GM18507 (cell line): ENCODE data around the gene NCOA7.
"Not testable (repeated sequence)": the region's sequence is repeated elsewhere in the genome, so short reads cannot be mapped to it uniquely, and the experiment has no call there.

Source experiments
- DNase-seq: peaks from one replicate; pipeline ENCODE4 v3.0.0; 2011; ENCODE audit warnings: low read depth; ENCODE audit not compliant: insufficient read length; ENCODE audit errors: extremely low spot score
- FAIRE-seq: peaks from 2 replicates; lab custom pipeline; 2011; peaks lifted over from hg19 to GRCh38; lab: Jason Lieb, UNC

The NCOA7 gene

GRCh38 chr6:125931733-125932450 is 141.1 kb downstream of the NCOA7 start:
- peak; percentile 31 for FAIRE-seq

GRCh38 chr6:125932451-125932795 is 141.7 kb downstream of the NCOA7 start:
- no peak for DNase-seq
- FAIRE-seq, result no peak

More at GRCh38 chr6:125931733-125932450, 141.1 kb downstream of the NCOA7 start:
- DNase-seq, result no peak

GRCh38 chr6:125935520-125935919 is 144.8 kb downstream of the NCOA7 start:
- DNase-seq, FAIRE-seq: not testable (repeated sequence)

DNA sequence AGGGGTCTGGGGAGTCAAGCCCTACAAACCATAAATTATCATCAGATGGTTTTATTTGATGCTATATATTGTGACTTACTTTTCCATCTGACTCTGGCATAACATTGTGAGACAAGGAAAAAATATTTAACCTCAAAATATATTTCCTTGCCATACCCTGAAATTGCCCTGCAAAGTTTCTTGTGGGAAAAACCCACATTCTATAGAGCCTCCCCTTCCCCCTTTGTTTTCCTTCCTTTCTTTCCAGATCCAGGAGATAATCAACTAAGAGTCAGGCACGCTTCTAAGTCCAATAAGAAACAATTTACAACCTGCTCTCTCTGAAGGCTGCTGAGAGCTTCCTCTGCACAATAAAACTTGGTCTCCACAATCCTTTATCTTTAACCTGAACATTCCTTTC is 148.3 kb downstream of the NCOA7 start:
- FAIRE-seq (no peak), DNase-seq (no peak)

- FAIRE-seq (peak; percentile 18), DNase-seq (no peak)
Observed at GRCh38 chr6:125939791-125940190, 149.0 kb downstream of the NCOA7 start.

DNA sequence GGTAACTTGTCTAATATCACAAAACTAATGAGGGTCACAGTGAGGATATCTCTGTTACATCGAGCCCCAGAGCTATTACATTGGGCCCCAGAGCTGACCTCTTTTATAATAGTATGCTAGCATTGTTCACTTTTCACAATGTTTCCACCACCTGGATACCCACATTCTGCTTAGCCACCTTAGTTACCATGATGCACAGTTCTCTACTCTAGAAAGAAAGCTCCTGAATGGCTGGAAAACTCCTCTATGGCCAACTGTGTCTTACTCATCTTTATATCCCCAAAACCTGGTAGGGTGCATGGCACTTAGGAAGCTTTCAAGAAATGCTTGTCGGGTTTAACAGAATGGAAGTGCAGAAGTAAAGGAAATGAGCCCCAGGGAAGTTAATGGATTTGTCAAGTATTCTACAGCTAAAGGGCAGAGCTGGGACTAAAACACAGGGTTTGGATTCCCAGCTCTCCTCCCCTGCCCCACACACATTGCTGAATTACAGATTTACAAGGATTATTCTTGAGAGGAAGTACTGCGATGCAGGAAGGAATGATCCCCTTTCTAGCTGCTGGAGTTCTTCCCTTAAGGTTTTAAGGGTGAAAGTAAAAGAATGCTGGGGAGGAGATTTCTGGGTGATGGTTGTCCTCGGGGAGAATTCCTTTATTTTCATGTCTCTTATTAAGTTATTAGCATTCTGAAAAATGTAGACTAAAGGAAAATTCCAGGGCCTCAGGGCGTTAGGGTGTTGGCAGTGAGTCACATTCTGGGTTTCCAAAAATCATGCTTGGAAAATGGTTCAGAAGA is 149.7 kb downstream of the NCOA7 start:
- FAIRE-seq, result no peak
- DNase-seq, result no peak

GRCh38 chr6:125942672-125943527 is 152.1 kb downstream of the NCOA7 start:
- FAIRE-seq (no peak), DNase-seq (no peak)

- DNase-seq (no peak), FAIRE-seq (no peak)
Observed at GRCh38 chr6:125943528-125944433, 153.0 kb downstream of the NCOA7 start.

- FAIRE-seq (no peak), DNase-seq (no peak)
Observed at GRCh38 chr6:125944434-125944816, 153.7 kb downstream of the NCOA7 start.

GRCh38 chr6:125944896-125945295 is 154.1 kb downstream of the NCOA7 start:
- DNase-seq (no peak), FAIRE-seq (no peak)

GRCh38 chr6:125945378-125946141 is 154.8 kb downstream of the NCOA7 start:
- no peak for FAIRE-seq
- DNase-seq, result no peak

GRCh38 chr6:125947615-125948014 is 156.9 kb downstream of the NCOA7 start:
- FAIRE-seq (no peak), DNase-seq (no peak)

DNA sequence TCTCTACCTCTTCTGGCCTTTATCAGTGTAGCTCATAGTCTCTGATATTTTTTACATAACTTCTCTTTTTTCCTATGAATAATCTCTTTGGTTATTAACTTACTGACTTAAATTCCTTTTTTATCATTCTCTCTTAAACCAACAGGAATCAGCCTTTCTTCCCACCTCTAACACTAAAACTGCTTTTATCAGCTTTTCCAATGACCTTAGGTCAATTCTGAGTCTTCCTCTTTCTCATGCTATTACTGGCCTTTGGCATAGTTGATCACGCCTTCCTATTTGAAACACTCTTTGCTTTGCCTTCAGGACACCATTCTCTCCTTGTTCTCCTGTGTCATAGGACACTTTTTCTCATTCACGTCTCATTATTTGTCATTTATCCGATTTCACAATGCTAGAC is 157.7 kb downstream of the NCOA7 start:
- DNase-seq (no peak), FAIRE-seq (no peak)

- FAIRE-seq (no peak), DNase-seq (no peak)
Observed at GRCh38 chr6:125949069-125949468, 158.3 kb downstream of the NCOA7 start.

DNA sequence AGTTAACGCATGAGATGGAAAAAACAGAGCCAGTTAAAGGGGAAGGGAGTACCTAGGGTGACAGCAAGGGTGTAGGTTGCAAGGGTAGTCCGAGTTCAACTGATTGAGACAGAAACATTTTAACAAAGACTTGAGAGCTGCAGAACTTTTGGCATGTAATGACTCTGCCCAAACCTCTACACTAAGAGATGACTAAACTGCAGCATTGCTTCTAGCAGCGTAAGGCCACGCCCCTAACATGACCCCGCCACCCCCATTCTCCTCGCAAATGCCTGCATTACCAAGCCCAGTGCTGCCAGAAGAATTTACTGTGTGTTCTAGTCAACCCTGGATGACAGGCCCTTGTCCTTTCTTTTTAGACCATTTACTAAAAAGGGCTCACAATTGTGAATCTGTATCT is 159.5 kb downstream of the NCOA7 start:
- no peak for DNase-seq

DNA sequence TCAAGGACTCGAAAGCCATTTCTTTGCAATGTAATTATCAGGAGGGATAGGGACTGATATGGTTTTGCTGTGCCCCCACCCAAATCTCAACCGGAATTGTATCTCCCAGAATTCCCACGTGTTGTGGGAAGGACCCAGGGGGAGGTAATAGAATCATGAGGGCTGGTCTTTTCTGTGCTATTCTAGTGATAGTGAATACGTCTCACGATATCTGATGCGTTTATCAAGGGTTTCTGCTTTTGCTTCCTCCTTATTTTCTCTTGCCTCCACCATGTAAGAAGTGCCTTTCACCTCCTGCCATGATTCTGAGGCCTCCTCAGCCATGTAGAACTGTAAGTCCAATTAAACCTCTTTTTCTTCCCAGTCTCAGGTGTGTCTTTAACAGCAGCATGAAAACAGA is 160.0 kb downstream of the NCOA7 start:
- not testable (repeated sequence) for DNase-seq, FAIRE-seq

More for the DNA sequence above, 159.5 kb downstream of the NCOA7 start:
- no peak for FAIRE-seq

- DNase-seq (no peak), FAIRE-seq (no peak)
Observed at GRCh38 chr6:125951323-125951722, 160.6 kb downstream of the NCOA7 start.

GRCh38 chr6:125952764-125953501 is 162.2 kb downstream of the NCOA7 start:
- FAIRE-seq (no peak), DNase-seq (no peak)
